HepG2 (cell line): Measurements from ENCODE around the gene NES. TPM values are rescaled to one million over a fixed set of nuclear protein-coding genes. Genes with fewer than 3 reads are reported as not detected.

Source experiments
- ATAC-seq: fragments of 200-7000 bp; cut with Tn5 transposase; 3 replicates; pipeline ENCODE4 v1.9.1; 2020; ENCODE audit warnings: mild to moderate bottlenecking, moderate library complexity
- BruUV-seq: library from RNA; stranded (reverse); fragments of 400-500 nt; replicated peaks from 2 replicates; lab custom pipeline; 2021; lab: Mats Ljungman, UMichigan
- CTCF ChIA-PET: fragments of 300-600 bp; formaldehyde crosslinking; extraction: SDS; loops from one replicate; lab custom pipeline; 2021; ENCODE audit warnings: low total read pairs, inconsistent platforms, low intra/inter-chr PET ratio; lab: Yijun Ruan, JAX
- POLR2A ChIA-PET: fragments of 350-600 bp; sonication (Branson Sonifier 250); formaldehyde crosslinking; loops from one replicate; lab custom pipeline; 2020; ENCODE audit warnings: antibody characterized with exemption, inconsistent platforms; lab: Yijun Ruan, JAX
- DNase-seq: peaks from one replicate; pipeline ENCODE4 v3.0.0-alpha.2; 2015; ENCODE audit warnings: low spot score
- FAIRE-seq: peaks from 3 replicates; lab custom pipeline; 2011; peaks lifted over from hg19 to GRCh38; lab: Jason Lieb, UNC
- H2AFZ ChIP-seq: one replicate; pipeline ENCODE4 v1.6.1; 2011; ENCODE audit warnings: low read length, inconsistent platforms
- H3K27ac ChIP-seq: fragments of 300-600 bp; 3 replicates; pipeline ENCODE4 v1.8.0; 2011; ENCODE audit warnings: mixed run types, mild to moderate bottlenecking, mixed read lengths, low read length, inconsistent platforms; ENCODE audit not compliant: insufficient read depth; ENCODE audit errors: extremely low read length
- H3K27me3 ChIP-seq, 2 experiments: fragments of 200-600 bp in 1 of 2; 2 replicates in 1 of 2; 3 replicates in 1 of 2; pipeline versions ENCODE4 v1.6.0 to v1.8.0; 2011; ENCODE audit warnings: low read length in 2 of 2, mild to moderate bottlenecking in 2 of 2, moderate library complexity in 2 of 2, inconsistent platforms in 1 of 2; ENCODE audit not compliant: insufficient read depth in 2 of 2, control insufficient read depth in 1 of 2
- H3K36me3 ChIP-seq, 2 experiments: fragments of 200-600 bp in 1 of 2; replicated peaks in 1 of 2; 2 replicates in 1 of 2; 3 replicates in 1 of 2; pipeline versions ENCODE4 v1.5.1 to v1.8.0; 2011; ENCODE audit warnings: low read length in 2 of 2, inconsistent platforms in 1 of 2; ENCODE audit not compliant: insufficient read depth in 2 of 2, control insufficient read depth in 1 of 2
- H3K4me1 ChIP-seq: 2 replicates; pipeline ENCODE4 v1.5.1; 2012; ENCODE audit warnings: low read length, inconsistent platforms; ENCODE audit not compliant: insufficient read depth
- H3K4me2 ChIP-seq: 2 replicates; pipeline ENCODE4 v1.6.0; 2011; ENCODE audit warnings: low read depth, low read length, inconsistent platforms
- H3K4me3 ChIP-seq, 3 experiments: fragments of 200-600 bp in 1 of 3; sonication (generic), shearing (Covaris generic) in 1 of 3; replicated peaks in 1 of 3; 2 replicates each; pipeline ENCODE4 v1.5.1; 2011 to 2016; ENCODE audit warnings: low read length in 3 of 3, inconsistent platforms in 2 of 3, low read depth in 2 of 3, mild to moderate bottlenecking in 2 of 3, control low read depth in 1 of 3, mixed read lengths in 1 of 3; ENCODE audit not compliant: insufficient read depth in 1 of 3
- H3K79me2 ChIP-seq: one replicate; pipeline ENCODE4 v1.6.1; 2011; ENCODE audit warnings: low read length, inconsistent platforms; ENCODE audit not compliant: insufficient read depth
- H3K9ac ChIP-seq: 2 replicates; pipeline ENCODE4 v1.6.0; 2011; ENCODE audit warnings: mild to moderate bottlenecking, low read depth, low read length, inconsistent platforms; ENCODE audit not compliant: insufficient read depth
- H3K9me3 ChIP-seq: 2 replicates; pipeline ENCODE4 v1.5.1; 2012; ENCODE audit warnings: mild to moderate bottlenecking, low read length
- H4K20me1 ChIP-seq: 2 replicates; pipeline ENCODE4 v1.6.0; 2011; ENCODE audit warnings: inconsistent platforms, mild to moderate bottlenecking, low read length, moderate library complexity; ENCODE audit not compliant: insufficient read depth
- EHMT2 ChIP-seq: fragments of 200-600 bp; sonication (generic); IDR thresholded peaks from 2 replicates; pipeline ENCODE4 v1.7.0; 2017; ENCODE audit warnings: antibody characterized with exemption, low read depth, low read length, borderline replicate concordance
- HMGA1 ChIP-seq: sonication (generic); formaldehyde crosslinking; conservative IDR thresholded peaks from 2 replicates; pipeline ENCODE4 v1.4.0; 2020; ENCODE audit warnings: missing genetic modification reagents
- NR2F6 ChIP-seq, 2 experiments: IDR thresholded peaks; 2 replicates each; pipeline ENCODE4 v1.6.1; 2016; ENCODE audit warnings: antibody characterized with exemption in 1 of 2, mild to moderate bottlenecking in 1 of 2
- TCF7L2 ChIP-seq: IDR thresholded peaks from 2 replicates; pipeline ENCODE4 v1.6.1; 2011; ENCODE audit warnings: mild to moderate bottlenecking, low read depth, low read length, moderate library complexity
- ZFP37 ChIP-seq: sonication (generic); formaldehyde crosslinking; IDR thresholded peaks from 2 replicates; pipeline ENCODE4 v1.4.0; 2020; ENCODE audit warnings: missing genetic modification reagents, borderline replicate concordance
- ZNF224 ChIP-seq: sonication (generic); formaldehyde crosslinking; IDR thresholded peaks from 2 replicates; pipeline ENCODE4 v1.5.0; 2020; ENCODE audit warnings: mild to moderate bottlenecking, missing genetic modification reagents
- ZNF350 ChIP-seq: sonication (generic); formaldehyde crosslinking; IDR thresholded peaks from 2 replicates; pipeline ENCODE4 v1.4.0; 2020; ENCODE audit warnings: mild to moderate bottlenecking, low read depth, missing genetic modification reagents, borderline replicate concordance
- ZZZ3 ChIP-seq: sonication (generic); formaldehyde crosslinking; IDR thresholded peaks from 2 replicates; pipeline ENCODE4 v1.4.0; 2020; ENCODE audit warnings: missing genetic modification reagents, mild to moderate bottlenecking, borderline replicate concordance
- whole genome bisulfite sequencing: methylation state at CpG from one replicate; pipeline ENCODE4 v1.1.6; 2017; ENCODE audit warnings: low lambda C conversion rate; 5-methylcytosine and 5-hydroxymethylcytosine counted together
- in situ Hi-C: cut with HindIII; loops from 2 replicates; pipeline ENCODE4 v1.10.0; 2017; ENCODE audit warnings: low pct_unique_long_range_greater_than_20kb; ENCODE audit not compliant: extremely low pct_ligation_motif_present
- intact Hi-C: fragments of 100-400 bp; cut with micrococcal nuclease; formaldehyde crosslinking; loops from one replicate; pipeline ENCODE4 v1.10.0; 2022; ENCODE audit not compliant: unreplicated experiment
- polyA plus RNA-seq, 8 experiments: library from polyadenylated mRNA; depleted of rRNA in 3 of 8; stranded (reverse) in 7 of 8; unstranded in 1 of 8; fragments of >200 nt; fragmentation: Illumina TruSeq in 4 of 8; extraction: Trizol in 4 of 8; gene quantifications; 2 replicates each; pipeline versions ENCODE4 v1.2.1 to v1.2.3, GENCODE V29; 2011 to 2016; ENCODE audit warnings: low read depth in 4 of 8, missing spikeins in 1 of 8, mixed read lengths in 1 of 8; ENCODE audit not compliant: insufficient read depth in 1 of 8
- total RNA-seq, 5 experiments: library from RNA; depleted of rRNA; stranded (reverse); fragments of >200 nt; fragmentation: Illumina TruSeq; extraction: Trizol; gene quantifications; 2 replicates each; pipeline ENCODE4 v1.2.3, GENCODE V29; 2016; ENCODE audit warnings: low read depth in 1 of 5
- TF ChIP-seq, protein P1 (sequence below): sonication (generic); formaldehyde crosslinking; IDR thresholded peaks from 2 replicates; pipeline ENCODE4 v1.5.0; 2020; ENCODE audit warnings: missing genetic modification reagents, mild to moderate bottlenecking, borderline replicate concordance

The NES gene
- total and polyA plus RNA-seq, 2 of the 13 experiments (the other 11 are each of a cell fraction or from before 2014, with no cell fraction given): 1.7 to 16.6 TPM

DNA sequence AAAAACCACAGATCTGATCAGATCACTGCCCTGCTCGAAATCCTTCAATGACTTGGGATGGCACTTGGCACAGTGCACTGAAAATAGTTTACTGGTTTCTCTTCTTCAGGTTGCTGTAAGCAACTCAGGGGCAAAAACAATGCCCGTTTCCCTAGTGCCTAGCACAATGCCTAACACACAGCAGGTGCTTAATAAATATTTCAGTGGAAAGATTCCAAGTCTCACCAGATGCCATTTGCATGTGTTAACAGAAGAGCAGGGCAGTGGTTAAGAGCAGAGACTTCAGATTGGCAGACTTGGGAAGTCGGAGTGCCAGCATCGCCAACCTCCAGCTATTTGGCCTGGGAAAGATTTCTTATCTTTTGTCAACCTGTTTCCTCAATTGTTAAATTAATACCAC lies 40.1 kb upstream of the NES start:
- intact Hi-C loops: no loop called here
- TF ChIP-seq ZNF224 (no peak), NR2F6 (IDR thresholded peaks at IDR 0.05) (no peak), NR2F6 (CRISPR knock-in tag; IDR thresholded peaks at IDR 0.05) (no peak), ZNF350 (no peak), ZFP37 (no peak), TCF7L2 (no peak), EHMT2 (no peak)
- DNase-seq (no peak), FAIRE-seq (no peak), ATAC-seq (no peak)
- H3K9ac ChIP-seq: no peak overlapping the region
- POLR2A ChIA-PET: no interaction called here
- H4K20me1 ChIP-seq: no peaks in the 10 kb centered on the region
- no peak overlapping the region for H3K27ac ChIP-seq
- CTCF ChIA-PET: no interaction called here
- H3K36me3 ChIP-seq: peaks cover 4 to 13% of the 10 kb centered on the region in 2 experiments; a peak in 3 of 5 replicates
- H3K4me1 ChIP-seq: 0 out of 2 replicates have a peak, but pooled peaks cover 5% of the 10 kb centered on the region
- in situ Hi-C loops: no loop called here
- BruUV-seq: no TSS peak
- no peak overlapping the region for H3K4me3 ChIP-seq
- H2AFZ ChIP-seq: no peak overlapping the region
- H3K27me3 ChIP-seq: no peaks in the 10 kb centered on the region; a peak in 1 of 5 replicates
- H3K9me3 ChIP-seq: no peaks in the 10 kb centered on the region
- no peaks in the 10 kb centered on the region for H3K79me2 ChIP-seq
- no peak overlapping the region for H3K4me2 ChIP-seq
- 95% methylated on average over 4 of the region's 4 CpGs for WGBS

DNA sequence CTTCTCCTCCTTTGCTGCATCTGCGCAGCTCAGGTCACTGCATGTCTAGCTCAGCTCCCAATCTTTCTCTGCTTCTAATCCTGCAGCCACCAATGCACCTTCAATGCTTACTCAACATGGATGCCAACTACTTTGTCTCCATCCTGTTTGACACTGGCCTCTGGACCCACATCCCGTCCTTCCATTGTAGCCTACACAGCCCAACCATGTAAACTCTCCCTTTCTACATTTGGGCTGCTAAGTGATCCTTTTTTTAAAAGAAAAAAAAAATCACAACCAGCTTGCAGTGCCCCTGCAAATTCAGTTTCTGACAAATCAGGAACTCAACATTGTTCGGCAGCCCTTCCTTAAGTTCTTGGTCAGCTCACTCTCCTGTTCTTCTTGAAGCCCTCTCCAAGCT lies 37.6 kb upstream of the NES start:
- H4K20me1 ChIP-seq: no peaks in the 10 kb centered on the region
- H3K4me3 ChIP-seq: no peak overlapping the region
- no peak overlapping the region for H2AFZ ChIP-seq
- H3K9me3 ChIP-seq: no peaks in the 10 kb centered on the region
- intact Hi-C loops: no loop called here
- ATAC-seq (no peak), DNase-seq (no peak), FAIRE-seq (no peak)
- BruUV-seq: no TSS peak
- H3K4me2 ChIP-seq: no peak overlapping the region
- WGBS: 85% methylated on average over 3 of the region's 3 CpGs
- POLR2A ChIA-PET: interaction anchor here (0.7 kb wide), 1 partner anchor 21 kb away, joined by 3 read pairs; no protein-coding TSS in a partner anchor
- CTCF ChIA-PET: interaction anchor here (0.9 kb wide), 1 partner anchor 11 kb away, joined by 3 read pairs; no protein-coding TSS in a partner anchor
- no peak overlapping the region for H3K27ac ChIP-seq
- H3K27me3 ChIP-seq: peaks cover 2 to 5% of the 10 kb centered on the region in 2 experiments; a peak in 1 of 5 replicates
- H3K9ac ChIP-seq: no peak overlapping the region
- in situ Hi-C loops: no loop called here
- H3K36me3 ChIP-seq: 0 out of 5 replicates have a peak, but pooled peaks cover 0 to under 1% of the 10 kb centered on the region in 2 experiments
- TF ChIP-seq HMGA1: no peak
- TF ChIP-seq, protein P1, sequence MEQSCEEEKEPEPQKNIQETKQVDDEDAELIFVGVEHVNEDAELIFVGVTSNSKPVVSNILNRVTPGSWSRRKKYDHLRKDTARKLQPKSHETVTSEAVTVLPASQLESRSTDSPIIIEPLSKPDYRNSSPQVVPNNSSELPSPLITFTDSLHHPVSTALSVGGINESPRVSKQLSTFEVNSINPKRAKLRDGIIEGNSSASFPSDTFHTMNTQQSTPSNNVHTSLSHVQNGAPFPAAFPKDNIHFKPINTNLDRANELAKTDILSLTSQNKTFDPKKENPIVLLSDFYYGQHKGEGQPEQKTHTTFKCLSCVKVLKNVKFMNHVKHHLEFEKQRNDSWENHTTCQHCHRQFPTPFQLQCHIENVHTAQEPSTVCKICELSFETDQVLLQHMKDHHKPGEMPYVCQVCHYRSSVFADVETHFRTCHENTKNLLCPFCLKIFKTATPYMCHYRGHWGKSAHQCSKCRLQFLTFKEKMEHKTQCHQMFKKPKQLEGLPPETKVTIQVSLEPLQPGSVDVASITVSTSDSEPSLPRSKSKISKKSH (CRISPR knock-in tag): no peak
- TF ChIP-seq ZZZ3 (CRISPR knock-in tag): no peak
- H3K79me2 ChIP-seq: no peaks in the 10 kb centered on the region
- 0 out of 2 replicates have a peak, but pooled peaks cover 6% of the 10 kb centered on the region for H3K4me1 ChIP-seq
